ENCODE data around the gene EXOC6B.

DNA sequence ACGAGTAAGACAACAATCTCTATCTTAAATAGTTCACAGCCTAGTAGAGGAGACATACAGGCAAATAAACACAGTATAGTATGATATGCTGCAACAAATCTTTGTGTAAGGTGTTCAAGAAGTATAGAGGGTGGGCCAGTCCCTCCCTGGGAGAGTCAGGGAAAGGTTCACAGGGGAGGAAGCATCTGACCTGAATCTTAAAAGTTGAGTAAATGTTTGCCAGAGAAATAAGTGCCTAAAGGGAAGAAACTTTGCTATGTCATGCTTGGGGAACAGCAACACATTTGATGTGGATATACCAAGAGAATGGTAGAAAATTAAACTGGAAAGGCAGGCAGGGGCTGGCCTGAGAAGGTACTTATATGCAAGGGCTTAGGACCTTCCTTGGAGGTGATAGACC, 552.4 kb downstream of the EXOC6B start:
- TF ChIP-seq, protein P1, sequence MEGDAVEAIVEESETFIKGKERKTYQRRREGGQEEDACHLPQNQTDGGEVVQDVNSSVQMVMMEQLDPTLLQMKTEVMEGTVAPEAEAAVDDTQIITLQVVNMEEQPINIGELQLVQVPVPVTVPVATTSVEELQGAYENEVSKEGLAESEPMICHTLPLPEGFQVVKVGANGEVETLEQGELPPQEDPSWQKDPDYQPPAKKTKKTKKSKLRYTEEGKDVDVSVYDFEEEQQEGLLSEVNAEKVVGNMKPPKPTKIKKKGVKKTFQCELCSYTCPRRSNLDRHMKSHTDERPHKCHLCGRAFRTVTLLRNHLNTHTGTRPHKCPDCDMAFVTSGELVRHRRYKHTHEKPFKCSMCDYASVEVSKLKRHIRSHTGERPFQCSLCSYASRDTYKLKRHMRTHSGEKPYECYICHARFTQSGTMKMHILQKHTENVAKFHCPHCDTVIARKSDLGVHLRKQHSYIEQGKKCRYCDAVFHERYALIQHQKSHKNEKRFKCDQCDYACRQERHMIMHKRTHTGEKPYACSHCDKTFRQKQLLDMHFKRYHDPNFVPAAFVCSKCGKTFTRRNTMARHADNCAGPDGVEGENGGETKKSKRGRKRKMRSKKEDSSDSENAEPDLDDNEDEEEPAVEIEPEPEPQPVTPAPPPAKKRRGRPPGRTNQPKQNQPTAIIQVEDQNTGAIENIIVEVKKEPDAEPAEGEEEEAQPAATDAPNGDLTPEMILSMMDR (IDR thresholded peaks at IDR 0.05): no peak
- TF ChIP-seq POLR2A (IDR thresholded peaks at IDR 0.05): no peak
